ENCODE results near the gene LTBR.

LTBR gene

GRCh38 chr12:6336079-6336888, 47.7 kb upstream of the LTBR start (continued):
- TF ChIP-seq, protein P1, sequence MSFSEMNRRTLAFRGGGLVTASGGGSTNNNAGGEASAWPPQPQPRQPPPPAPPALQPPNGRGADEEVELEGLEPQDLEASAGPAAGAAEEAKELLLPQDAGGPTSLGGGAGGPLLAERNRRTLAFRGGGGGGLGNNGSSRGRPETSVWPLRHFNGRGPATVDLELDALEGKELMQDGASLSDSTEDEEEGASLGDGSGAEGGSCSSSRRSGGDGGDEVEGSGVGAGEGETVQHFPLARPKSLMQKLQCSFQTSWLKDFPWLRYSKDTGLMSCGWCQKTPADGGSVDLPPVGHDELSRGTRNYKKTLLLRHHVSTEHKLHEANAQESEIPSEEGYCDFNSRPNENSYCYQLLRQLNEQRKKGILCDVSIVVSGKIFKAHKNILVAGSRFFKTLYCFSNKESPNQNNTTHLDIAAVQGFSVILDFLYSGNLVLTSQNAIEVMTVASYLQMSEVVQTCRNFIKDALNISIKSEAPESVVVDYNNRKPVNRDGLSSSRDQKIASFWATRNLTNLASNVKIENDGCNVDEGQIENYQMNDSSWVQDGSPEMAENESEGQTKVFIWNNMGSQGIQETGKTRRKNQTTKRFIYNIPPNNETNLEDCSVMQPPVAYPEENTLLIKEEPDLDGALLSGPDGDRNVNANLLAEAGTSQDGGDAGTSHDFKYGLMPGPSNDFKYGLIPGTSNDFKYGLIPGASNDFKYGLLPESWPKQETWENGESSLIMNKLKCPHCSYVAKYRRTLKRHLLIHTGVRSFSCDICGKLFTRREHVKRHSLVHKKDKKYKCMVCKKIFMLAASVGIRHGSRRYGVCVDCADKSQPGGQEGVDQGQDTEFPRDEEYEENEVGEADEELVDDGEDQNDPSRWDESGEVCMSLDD (tag by site-specific recombination; IDR thresholded peaks at IDR 0.05): peak; percentile 73
- TF ChIP-seq ZNF658 (tag by site-specific recombination; IDR thresholded peaks at IDR 0.05): no peak
- TF ChIP-seq, protein P2, sequence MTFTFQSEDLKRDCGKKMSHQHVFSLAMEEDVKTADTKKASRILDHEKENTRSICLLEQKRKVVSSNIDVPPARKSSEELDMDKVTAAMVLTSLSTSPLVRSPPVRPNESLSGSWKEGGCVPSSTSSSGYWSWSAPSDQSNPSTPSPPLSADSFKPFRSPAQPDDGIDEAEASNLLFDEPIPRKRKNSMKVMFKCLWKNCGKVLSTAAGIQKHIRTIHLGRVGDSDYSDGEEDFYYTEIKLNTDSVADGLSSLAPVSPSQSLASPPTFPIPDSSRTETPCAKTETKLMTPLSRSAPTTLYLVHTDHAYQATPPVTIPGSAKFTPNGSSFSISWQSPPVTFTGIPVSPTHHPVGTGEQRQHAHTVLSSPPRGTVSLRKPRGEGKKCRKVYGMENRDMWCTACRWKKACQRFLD (tag by site-specific recombination; IDR thresholded peaks at IDR 0.05): no peak
- TF ChIP-seq PRDM6 (tag by site-specific recombination; IDR thresholded peaks at IDR 0.05): no peak
- no peak for TF ChIP-seq ZNF19 (tag by site-specific recombination; IDR thresholded peaks at IDR 0.05; ENCODE audit: low read depth)
- TF ChIP-seq, protein P3, sequence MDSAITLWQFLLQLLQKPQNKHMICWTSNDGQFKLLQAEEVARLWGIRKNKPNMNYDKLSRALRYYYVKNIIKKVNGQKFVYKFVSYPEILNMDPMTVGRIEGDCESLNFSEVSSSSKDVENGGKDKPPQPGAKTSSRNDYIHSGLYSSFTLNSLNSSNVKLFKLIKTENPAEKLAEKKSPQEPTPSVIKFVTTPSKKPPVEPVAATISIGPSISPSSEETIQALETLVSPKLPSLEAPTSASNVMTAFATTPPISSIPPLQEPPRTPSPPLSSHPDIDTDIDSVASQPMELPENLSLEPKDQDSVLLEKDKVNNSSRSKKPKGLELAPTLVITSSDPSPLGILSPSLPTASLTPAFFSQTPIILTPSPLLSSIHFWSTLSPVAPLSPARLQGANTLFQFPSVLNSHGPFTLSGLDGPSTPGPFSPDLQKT (IDR thresholded peaks at IDR 0.05; ENCODE audit: borderline replicate concordance, low read depth, low read length): no peak
- TF ChIP-seq ZNF221 (tag by site-specific recombination; IDR thresholded peaks at IDR 0.05; ENCODE audit: borderline replicate concordance): no peak
- TF ChIP-seq, protein P4, sequence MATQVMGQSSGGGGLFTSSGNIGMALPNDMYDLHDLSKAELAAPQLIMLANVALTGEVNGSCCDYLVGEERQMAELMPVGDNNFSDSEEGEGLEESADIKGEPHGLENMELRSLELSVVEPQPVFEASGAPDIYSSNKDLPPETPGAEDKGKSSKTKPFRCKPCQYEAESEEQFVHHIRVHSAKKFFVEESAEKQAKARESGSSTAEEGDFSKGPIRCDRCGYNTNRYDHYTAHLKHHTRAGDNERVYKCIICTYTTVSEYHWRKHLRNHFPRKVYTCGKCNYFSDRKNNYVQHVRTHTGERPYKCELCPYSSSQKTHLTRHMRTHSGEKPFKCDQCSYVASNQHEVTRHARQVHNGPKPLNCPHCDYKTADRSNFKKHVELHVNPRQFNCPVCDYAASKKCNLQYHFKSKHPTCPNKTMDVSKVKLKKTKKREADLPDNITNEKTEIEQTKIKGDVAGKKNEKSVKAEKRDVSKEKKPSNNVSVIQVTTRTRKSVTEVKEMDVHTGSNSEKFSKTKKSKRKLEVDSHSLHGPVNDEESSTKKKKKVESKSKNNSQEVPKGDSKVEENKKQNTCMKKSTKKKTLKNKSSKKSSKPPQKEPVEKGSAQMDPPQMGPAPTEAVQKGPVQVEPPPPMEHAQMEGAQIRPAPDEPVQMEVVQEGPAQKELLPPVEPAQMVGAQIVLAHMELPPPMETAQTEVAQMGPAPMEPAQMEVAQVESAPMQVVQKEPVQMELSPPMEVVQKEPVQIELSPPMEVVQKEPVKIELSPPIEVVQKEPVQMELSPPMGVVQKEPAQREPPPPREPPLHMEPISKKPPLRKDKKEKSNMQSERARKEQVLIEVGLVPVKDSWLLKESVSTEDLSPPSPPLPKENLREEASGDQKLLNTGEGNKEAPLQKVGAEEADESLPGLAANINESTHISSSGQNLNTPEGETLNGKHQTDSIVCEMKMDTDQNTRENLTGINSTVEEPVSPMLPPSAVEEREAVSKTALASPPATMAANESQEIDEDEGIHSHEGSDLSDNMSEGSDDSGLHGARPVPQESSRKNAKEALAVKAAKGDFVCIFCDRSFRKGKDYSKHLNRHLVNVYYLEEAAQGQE (tag by site-specific recombination; IDR thresholded peaks at IDR 0.05): peak; percentile 58
- TF ChIP-seq PRDM4 (tag by site-specific recombination; IDR thresholded peaks at IDR 0.05): no peak
- peak; percentile 90 for TF ChIP-seq MZF1 (tag by site-specific recombination; IDR thresholded peaks at IDR 0.05; ENCODE audit: borderline replicate concordance)
- TF ChIP-seq ZNF521 (tag by site-specific recombination; IDR thresholded peaks at IDR 0.05): no peak
- 0 out of 2 replicates have a peak, but pooled peaks have one; percentile 43 for TF ChIP-seq KLF16 (tag by site-specific recombination; IDR thresholded peaks at IDR 0.05)
- TF ChIP-seq ZNF416 (tag by site-specific recombination; IDR thresholded peaks at IDR 0.05): no peak
- TF ChIP-seq ZNF248 (tag by site-specific recombination; IDR thresholded peaks at IDR 0.05): no peak
- TF ChIP-seq ZNF311 (tag by site-specific recombination; IDR thresholded peaks at IDR 0.05; ENCODE audit: borderline replicate concordance): no peak
- TF ChIP-seq MYNN (tag by site-specific recombination; IDR thresholded peaks at IDR 0.05; ENCODE audit: borderline replicate concordance): no peak
- TF ChIP-seq, protein P5, sequence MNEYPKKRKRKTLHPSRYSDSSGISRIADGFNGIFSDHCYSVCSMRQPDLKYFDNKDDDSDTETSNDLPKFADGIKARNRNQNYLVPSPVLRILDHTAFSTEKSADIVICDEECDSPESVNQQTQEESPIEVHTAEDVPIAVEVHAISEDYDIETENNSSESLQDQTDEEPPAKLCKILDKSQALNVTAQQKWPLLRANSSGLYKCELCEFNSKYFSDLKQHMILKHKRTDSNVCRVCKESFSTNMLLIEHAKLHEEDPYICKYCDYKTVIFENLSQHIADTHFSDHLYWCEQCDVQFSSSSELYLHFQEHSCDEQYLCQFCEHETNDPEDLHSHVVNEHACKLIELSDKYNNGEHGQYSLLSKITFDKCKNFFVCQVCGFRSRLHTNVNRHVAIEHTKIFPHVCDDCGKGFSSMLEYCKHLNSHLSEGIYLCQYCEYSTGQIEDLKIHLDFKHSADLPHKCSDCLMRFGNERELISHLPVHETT (tag by site-specific recombination; IDR thresholded peaks at IDR 0.05): peak; percentile 82
- TF ChIP-seq ZNF18 (tag by site-specific recombination; IDR thresholded peaks at IDR 0.05): 0 out of 2 replicates have a peak, but pooled peaks have one; percentile 33
- TF ChIP-seq ZNF621 (tag by site-specific recombination; IDR thresholded peaks at IDR 0.05): no peak
- TF ChIP-seq SCRT1 (tag by site-specific recombination; IDR thresholded peaks at IDR 0.05; ENCODE audit: borderline replicate concordance): peak; percentile 99
